OCI-LY3 (cell line): ENCODE results near the gene TNFRSF8.
"Not testable (repeated sequence)": the region's sequence is repeated elsewhere in the genome, so short reads cannot be mapped to it uniquely, and the experiment has no call there.

Source experiments
- H2AFZ ChIP-seq: fragments of 200-600, 300-600 bp; shearing (Covaris generic); 2 replicates; pipeline ENCODE4 v1.6.0; 2014; ENCODE audit warnings: antibody characterized with exemption, low read depth, low read length
- H3K27ac ChIP-seq: fragments of 200-600, 300-600 bp; sonication (generic); 2 replicates; pipeline ENCODE4 v1.5.1; 2014; ENCODE audit warnings: mild to moderate bottlenecking, low read length, moderate library complexity, mixed read lengths
- H3K27me3 ChIP-seq: fragments of 200-600, 300-600 bp; sonication (generic); 2 replicates; pipeline ENCODE4 v1.6.1; 2014; ENCODE audit warnings: low read depth, low read length, mixed read lengths
- H3K36me3 ChIP-seq: fragments of 200-600, 300-600 bp; sonication (generic); replicated peaks from 2 replicates; pipeline ENCODE3; 2014; ENCODE audit warnings: low read depth, low read length, mixed read lengths
- H3K4me1 ChIP-seq: fragments of 300-600, 200-600 bp; sonication (generic); 2 replicates; pipeline ENCODE4 v1.6.1; 2014; ENCODE audit warnings: low read length, mixed read lengths
- H3K4me2 ChIP-seq: fragments of 200-600, 300-600 bp; sonication (generic); 2 replicates; pipeline ENCODE4 v1.6.1; 2014; ENCODE audit warnings: low read length, mixed read lengths
- H3K4me3 ChIP-seq: fragments of 300-600, 200-600 bp; sonication (generic); 2 replicates; pipeline ENCODE4 v1.5.1; 2014; ENCODE audit warnings: antibody characterized with exemption, mild to moderate bottlenecking, low read length, moderate library complexity
- H3K79me2 ChIP-seq: fragments of 300-600, 200-600 bp; shearing (Covaris generic); 2 replicates; pipeline ENCODE4 v1.6.1; 2014; ENCODE audit warnings: mild to moderate bottlenecking, low read length, mixed read lengths
- H3K9ac ChIP-seq: fragments of 300-600, 200-600 bp; shearing (Covaris generic); 2 replicates; pipeline ENCODE4 v1.6.0; 2014; ENCODE audit warnings: mild to moderate bottlenecking, low read length, moderate library complexity
- H3K9me3 ChIP-seq: fragments of 200-600, 300-600 bp; shearing (Covaris generic); 2 replicates; pipeline ENCODE4 v1.6.1; 2014; ENCODE audit warnings: low read length, mixed read lengths; ENCODE audit not compliant: insufficient read depth
- H4K20me1 ChIP-seq: fragments of 200-600, 300-600 bp; sonication (generic); 2 replicates; pipeline ENCODE4 v1.6.1; 2016; ENCODE audit warnings: low read length, mixed read lengths; ENCODE audit not compliant: insufficient read depth
- EZH2phosphoT487 ChIP-seq: fragments of 200-600 bp; shearing (Covaris generic); IDR thresholded peaks from 2 replicates; pipeline ENCODE4 v1.6.1; 2018; ENCODE audit warnings: antibody characterized with exemption, mixed run types, low read depth
- TF ChIP-seq, protein P1 (sequence below): fragments of 200-600, 300-600 bp; sonication (generic); IDR thresholded peaks from 2 replicates; pipeline ENCODE4 v1.5.1; 2014; ENCODE audit warnings: antibody characterized with exemption, low read length, low read depth

The TNFRSF8 gene

DNA sequence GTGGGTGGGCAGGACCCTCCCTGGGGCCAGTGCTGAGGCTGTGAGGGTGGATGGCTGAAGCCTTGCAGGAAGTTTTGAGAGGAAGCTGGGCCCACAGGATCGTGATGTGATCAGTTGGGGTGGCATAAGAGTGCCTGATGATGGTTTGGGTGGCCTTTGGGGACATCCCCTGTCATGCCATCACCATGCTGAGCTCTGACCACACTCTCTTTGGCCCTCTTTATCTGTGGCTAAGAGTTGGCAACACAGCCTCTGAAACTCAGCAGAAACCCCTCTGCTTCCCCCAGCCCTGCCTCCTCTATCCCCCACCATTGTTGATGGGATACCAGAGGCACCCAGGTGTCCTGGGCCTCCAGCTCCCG, 24.0 kb upstream of the TNFRSF8 start:
- H3K79me2 ChIP-seq: no peaks in the 10 kb centered on the region
- no peak overlapping the region for H3K4me3 ChIP-seq
- no peaks in the 10 kb centered on the region for H4K20me1 ChIP-seq
- no peaks in the 10 kb centered on the region for H3K9me3 ChIP-seq
- no peak overlapping the region; the same call in 1 of the 2 replicates for H3K9ac ChIP-seq
- H3K27ac ChIP-seq: no peak overlapping the region
- H3K27me3 ChIP-seq: 0 out of 2 replicates have a peak, but pooled peaks cover 7% of the 10 kb centered on the region
- no peak overlapping the region for H2AFZ ChIP-seq
- H3K36me3 ChIP-seq: no peaks in the 10 kb centered on the region
- peaks cover 36% of the 10 kb centered on the region for H3K4me1 ChIP-seq
- H3K4me2 ChIP-seq: 0 out of 2 replicates have a peak overlapping the region, but pooled peaks have one; percentile 71
- TF ChIP-seq, protein P1, sequence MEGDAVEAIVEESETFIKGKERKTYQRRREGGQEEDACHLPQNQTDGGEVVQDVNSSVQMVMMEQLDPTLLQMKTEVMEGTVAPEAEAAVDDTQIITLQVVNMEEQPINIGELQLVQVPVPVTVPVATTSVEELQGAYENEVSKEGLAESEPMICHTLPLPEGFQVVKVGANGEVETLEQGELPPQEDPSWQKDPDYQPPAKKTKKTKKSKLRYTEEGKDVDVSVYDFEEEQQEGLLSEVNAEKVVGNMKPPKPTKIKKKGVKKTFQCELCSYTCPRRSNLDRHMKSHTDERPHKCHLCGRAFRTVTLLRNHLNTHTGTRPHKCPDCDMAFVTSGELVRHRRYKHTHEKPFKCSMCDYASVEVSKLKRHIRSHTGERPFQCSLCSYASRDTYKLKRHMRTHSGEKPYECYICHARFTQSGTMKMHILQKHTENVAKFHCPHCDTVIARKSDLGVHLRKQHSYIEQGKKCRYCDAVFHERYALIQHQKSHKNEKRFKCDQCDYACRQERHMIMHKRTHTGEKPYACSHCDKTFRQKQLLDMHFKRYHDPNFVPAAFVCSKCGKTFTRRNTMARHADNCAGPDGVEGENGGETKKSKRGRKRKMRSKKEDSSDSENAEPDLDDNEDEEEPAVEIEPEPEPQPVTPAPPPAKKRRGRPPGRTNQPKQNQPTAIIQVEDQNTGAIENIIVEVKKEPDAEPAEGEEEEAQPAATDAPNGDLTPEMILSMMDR: no peak
- no peak for TF ChIP-seq EZH2phosphoT487

DNA sequence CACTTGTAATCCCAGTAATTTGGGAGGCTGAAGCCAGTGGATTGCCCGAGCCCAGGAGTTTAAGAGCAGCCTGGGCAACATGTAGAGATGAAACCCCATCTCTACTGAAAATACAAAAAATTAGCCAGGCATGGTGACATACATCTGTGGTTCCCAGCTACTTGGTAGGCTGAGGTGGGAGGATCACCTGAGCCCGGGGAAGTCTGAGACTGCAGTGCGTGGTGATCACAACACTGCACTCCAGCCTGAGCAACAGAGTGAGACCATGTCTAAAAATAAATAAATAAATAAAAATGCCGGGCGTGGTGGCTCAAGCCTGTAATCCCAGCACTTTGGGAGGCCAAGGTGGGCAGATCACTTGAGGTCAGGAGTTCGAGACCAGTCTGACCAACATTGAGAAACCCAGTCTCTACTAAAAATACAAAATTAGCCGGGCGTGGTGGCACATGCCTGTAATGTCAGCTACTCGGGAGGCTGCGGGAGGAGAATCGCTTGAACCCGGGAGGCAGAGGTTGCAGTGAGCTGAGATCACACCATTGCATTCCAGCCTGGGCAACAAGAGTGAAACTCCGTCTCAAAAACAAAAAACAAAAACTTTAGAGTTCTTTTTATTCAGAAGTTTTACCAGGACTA, 23.2 kb upstream of the TNFRSF8 start:
- Histone ChIP-seq H3K4me1 (peaks cover 44% of the 10 kb centered on the region), H3K4me3 (peak overlapping the region; percentile 19; the same call in 1 of the 2 replicates), H3K27ac (peak overlapping the region; percentile 56), H3K4me2 (peak overlapping the region; percentile 71), H3K9ac (peak overlapping the region; percentile 20; the same call in 1 of the 2 replicates)
- H4K20me1 ChIP-seq, H3K27me3 ChIP-seq, H2AFZ ChIP-seq, H3K9me3 ChIP-seq, H3K79me2 ChIP-seq, H3K36me3 ChIP-seq: not testable (repeated sequence)

DNA sequence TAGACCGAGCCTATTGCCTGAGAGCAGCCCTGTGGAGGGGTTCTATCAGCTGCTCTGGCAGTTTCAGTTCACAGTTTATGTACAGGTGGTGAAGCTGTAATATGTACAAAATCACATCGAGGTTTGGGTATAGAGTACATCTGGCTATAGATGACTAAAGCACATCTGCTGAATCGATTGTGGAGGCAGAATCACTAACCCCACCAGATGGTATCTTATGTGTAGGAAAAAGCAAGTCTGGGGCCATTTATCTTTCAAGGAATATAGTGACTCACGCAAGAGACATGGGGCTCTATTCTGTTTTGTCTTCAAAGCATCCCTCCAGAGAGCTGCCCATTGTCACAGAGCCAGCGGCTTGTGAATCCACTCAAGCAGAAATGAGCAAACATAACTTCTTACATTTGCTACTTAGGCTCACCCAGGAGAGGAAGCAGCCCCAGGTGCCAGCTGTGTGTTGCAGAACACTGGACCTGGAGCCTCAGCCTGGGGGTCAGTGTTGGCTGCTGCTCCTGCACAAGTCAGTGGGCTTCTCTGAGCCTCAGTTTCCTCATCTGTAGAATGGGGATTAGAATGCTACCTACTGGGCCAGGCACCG, 22.5 kb upstream of the TNFRSF8 start:
- no peak overlapping the region for H2AFZ ChIP-seq
- TF ChIP-seq, protein P1: no peak
- no peak for TF ChIP-seq EZH2phosphoT487

DNA sequence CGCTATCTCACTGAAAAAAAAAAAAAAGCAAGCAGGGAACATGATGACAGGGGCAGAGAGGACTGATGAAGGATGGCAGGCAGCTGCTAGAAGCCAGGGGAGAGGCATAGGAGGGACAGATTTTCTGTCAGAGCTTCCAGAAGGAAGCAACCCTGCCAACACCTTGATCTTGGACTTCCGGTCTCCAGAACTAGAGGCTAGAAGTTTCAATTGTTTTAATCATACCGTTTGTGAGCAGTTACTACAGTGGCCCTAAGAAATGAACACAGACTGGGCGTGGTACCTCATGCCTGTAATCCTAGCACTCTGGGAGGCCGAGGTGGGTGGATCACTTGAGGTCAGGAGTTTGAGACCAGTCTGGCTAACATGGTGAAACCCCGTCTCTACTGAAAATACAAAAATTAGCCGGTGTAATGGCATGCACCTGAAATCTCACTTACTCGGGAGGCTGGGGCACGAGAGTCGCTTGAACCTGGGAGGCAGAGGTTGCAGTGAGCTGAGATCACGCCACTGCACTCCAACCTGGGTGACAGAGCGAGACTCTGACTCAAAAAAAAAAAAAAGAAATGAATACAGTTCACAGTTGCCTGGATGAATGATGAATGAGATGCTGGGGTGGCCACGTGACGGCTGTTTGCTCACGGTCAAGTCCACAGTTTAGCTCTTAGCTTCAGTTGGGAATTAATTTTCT, 18.8 kb upstream of the TNFRSF8 start:
- Histone ChIP-seq H3K27ac (peak overlapping the region; percentile 33), H3K4me1 (peaks cover 76% of the 10 kb centered on the region), H3K4me2 (peak overlapping the region; percentile 65), H3K4me3 (peak overlapping the region; percentile 15; the same call in 1 of the 2 replicates), H3K27me3 (peaks cover 25% of the 10 kb centered on the region)
- not testable (repeated sequence) for H3K79me2 ChIP-seq, H3K9me3 ChIP-seq, H2AFZ ChIP-seq, H3K36me3 ChIP-seq, H4K20me1 ChIP-seq, H3K9ac ChIP-seq

More for the DNA sequence above, 22.5 kb upstream of the TNFRSF8 start:
- Histone ChIP-seq H3K4me1 (peaks cover 50% of the 10 kb centered on the region), H3K27ac (peak overlapping the region; percentile 56), H3K9ac (no peak overlapping the region), H3K4me3 (peak overlapping the region; percentile 36), H4K20me1 (no peaks in the 10 kb centered on the region), H3K27me3 (peaks cover 7% of the 10 kb centered on the region; the same call in 1 of the 2 replicates), H3K4me2 (peak overlapping the region; percentile 71), H3K79me2 (no peaks in the 10 kb centered on the region), H3K9me3 (no peaks in the 10 kb centered on the region), H3K36me3 (no peaks in the 10 kb centered on the region)

DNA sequence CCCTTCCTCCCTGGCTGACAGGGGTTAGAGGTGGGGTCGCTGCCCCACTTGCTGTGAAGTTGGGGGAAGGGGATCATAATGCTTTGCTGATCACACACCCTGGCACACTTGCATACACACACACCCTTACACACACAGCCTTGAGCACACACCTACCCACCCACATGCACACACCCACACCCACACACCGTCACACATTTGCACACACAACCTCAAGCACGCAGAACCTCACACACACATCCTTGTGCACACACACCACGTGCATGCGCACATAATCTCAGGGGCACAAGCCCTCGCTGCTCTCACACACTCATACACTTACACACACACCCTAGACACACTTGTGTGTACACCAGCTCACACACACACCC, 16.4 kb upstream of the TNFRSF8 start:
- TF ChIP-seq, protein P1: no peak
- no peak for TF ChIP-seq EZH2phosphoT487
- Histone ChIP-seq H3K4me1 (peaks cover 70% of the 10 kb centered on the region), H2AFZ (no peak overlapping the region), H3K36me3 (no peaks in the 10 kb centered on the region), H3K4me2 (peak overlapping the region; percentile 99), H3K27ac (peak overlapping the region; percentile 76), H3K9ac (0 out of 2 replicates have a peak overlapping the region, but pooled peaks have one; percentile 24), H3K4me3 (peak overlapping the region; percentile 73), H3K79me2 (no peaks in the 10 kb centered on the region), H3K9me3 (no peaks in the 10 kb centered on the region), H3K27me3 (peaks cover 29% of the 10 kb centered on the region), H4K20me1 (no peaks in the 10 kb centered on the region)
